WTC11 (cell line): ENCODE measurements around the gene ST6GALNAC2. TPM values are rescaled to one million over a fixed set of nuclear protein-coding genes. Genes with fewer than 3 reads are reported as not detected.

Experiments
- ATAC-seq: fragments of 200-7000 bp; cut with Tn5 transposase; 2 replicates; pipeline ENCODE4 v1.10.0; 2021; ENCODE audit warnings: mild to moderate bottlenecking, moderate library complexity
- CTCF ChIA-PET: fragments of 300-600 bp; sonication (Branson Sonifier 250); formaldehyde crosslinking; loops from one replicate; lab custom pipeline; 2021; ENCODE audit warnings: antibody characterized with exemption; lab: Charles Lee
- POLR2A ChIA-PET: fragments of 350-600 bp; sonication (Branson Sonifier 250); formaldehyde crosslinking; loops from one replicate; lab custom pipeline; 2021; ENCODE audit warnings: antibody characterized with exemption; lab: Charles Lee
- DNase-seq: peaks from one replicate; pipeline ENCODE4 v3.0.0; 2021; ENCODE audit warnings: low spot score
- H3K27ac Mint-ChIP-seq: 2 replicates; pipeline ENCODE4 v1.8.0; 2021; ENCODE audit warnings: mixed read lengths
- H3K27me3 Mint-ChIP-seq: 2 replicates; pipeline ENCODE4 v1.8.0; 2021; ENCODE audit warnings: low read depth, mild to moderate bottlenecking, moderate library complexity, mixed read lengths
- H3K36me3 Mint-ChIP-seq: 2 replicates; pipeline ENCODE4 v1.8.0; 2021; ENCODE audit warnings: mixed read lengths
- H3K4me1 Mint-ChIP-seq: 2 replicates; pipeline ENCODE4 v1.8.0; 2022; ENCODE audit warnings: mixed read lengths
- H3K4me3 Mint-ChIP-seq: 2 replicates; pipeline ENCODE4 v1.8.0; 2021; ENCODE audit warnings: mild to moderate bottlenecking, moderate library complexity, mixed read lengths
- H3K9me3 Mint-ChIP-seq: 2 replicates; pipeline ENCODE4 v1.8.0; 2021; ENCODE audit warnings: mixed read lengths
- ATF1 ChIP-seq: sonication (generic); formaldehyde crosslinking; IDR thresholded peaks from 2 replicates; pipeline ENCODE4 v1.8.1; 2023; ENCODE audit warnings: mild to moderate bottlenecking, moderate library complexity, missing genetic modification reagents
- CREM ChIP-seq: sonication (generic); formaldehyde crosslinking; IDR thresholded peaks from 2 replicates; pipeline ENCODE4 v1.8.1; 2022; ENCODE audit warnings: mild to moderate bottlenecking, missing genetic modification reagents, moderate library complexity
- EMX1 ChIP-seq: fragments of 250-450 bp; sonication (Bioruptor Pico); IDR thresholded peaks from 2 replicates; pipeline ENCODE4 v1.8.0; 2021; ENCODE audit warnings: mild to moderate bottlenecking
- ETV6 ChIP-seq: sonication (generic); formaldehyde crosslinking; IDR thresholded peaks from 2 replicates; pipeline ENCODE4 v1.8.1; 2022; ENCODE audit warnings: mild to moderate bottlenecking, missing genetic modification reagents
- GABPB1 ChIP-seq: sonication (generic); formaldehyde crosslinking; IDR thresholded peaks from 2 replicates; pipeline ENCODE4 v1.8.1; 2023; ENCODE audit warnings: mild to moderate bottlenecking, missing genetic modification reagents
- GRHL2 ChIP-seq: fragments of 250-450 bp; sonication (Bioruptor Pico); IDR thresholded peaks from 2 replicates; pipeline ENCODE4 v1.8.0; 2022; ENCODE audit warnings: mild to moderate bottlenecking, moderate library complexity; ENCODE audit not compliant: insufficient replicate concordance, severe bottlenecking
- HMGA2 ChIP-seq: fragments of 250-450 bp; sonication (Bioruptor Pico); IDR thresholded peaks from 2 replicates; pipeline ENCODE4 v1.4.0; 2021; ENCODE audit warnings: mild to moderate bottlenecking, moderate library complexity
- KAT7 ChIP-seq: sonication (generic); formaldehyde crosslinking; IDR thresholded peaks from 2 replicates; pipeline ENCODE4 v1.8.1; 2023; ENCODE audit warnings: missing genetic modification reagents, mild to moderate bottlenecking, borderline replicate concordance
- NFATC4 ChIP-seq: fragments of 250-450 bp; sonication (Bioruptor Pico); IDR thresholded peaks from 2 replicates; pipeline ENCODE4 v1.9.0; 2021; ENCODE audit warnings: mild to moderate bottlenecking
- NR3C1 ChIP-seq: sonication (generic); formaldehyde crosslinking; conservative IDR thresholded peaks from 2 replicates; pipeline ENCODE4 v1.8.1; 2023; ENCODE audit warnings: low read depth, mild to moderate bottlenecking, missing genetic modification reagents
- total RNA-seq: library from RNA; stranded (reverse); gene quantifications from 3 replicates; pipeline ENCODE4 v1.2.3, GENCODE V29; 2021
- TF ChIP-seq, protein P1 (sequence below): sonication (generic); formaldehyde crosslinking; IDR thresholded peaks from 2 replicates; pipeline ENCODE4 v1.8.1; 2023; ENCODE audit warnings: mild to moderate bottlenecking, missing genetic modification reagents
- TF ChIP-seq, protein P2 (sequence below): sonication (generic); formaldehyde crosslinking; IDR thresholded peaks from 2 replicates; pipeline ENCODE4 v1.8.1; 2023; ENCODE audit warnings: mild to moderate bottlenecking, moderate library complexity, missing genetic modification reagents
- TF ChIP-seq, protein P3 (sequence below): fragments of 200-600 bp; IDR thresholded peaks from 2 replicates; pipeline ENCODE4 v1.8.0; 2022; ENCODE audit warnings: antibody characterized with exemption
- TF ChIP-seq, protein P4 (sequence below): sonication (generic); formaldehyde crosslinking; conservative IDR thresholded peaks from 2 replicates; pipeline ENCODE4 v1.8.1; 2022; ENCODE audit warnings: mild to moderate bottlenecking, missing genetic modification reagents
- TF ChIP-seq, protein P5 (sequence below): sonication (generic); formaldehyde crosslinking; IDR thresholded peaks from 2 replicates; pipeline ENCODE4 v1.8.1; 2022; ENCODE audit warnings: low read depth, mild to moderate bottlenecking, moderate library complexity, missing genetic modification reagents, borderline replicate concordance

The ST6GALNAC2 gene
- total RNA-seq, 1 experiment from 2014 or later, result not detected

DNA sequence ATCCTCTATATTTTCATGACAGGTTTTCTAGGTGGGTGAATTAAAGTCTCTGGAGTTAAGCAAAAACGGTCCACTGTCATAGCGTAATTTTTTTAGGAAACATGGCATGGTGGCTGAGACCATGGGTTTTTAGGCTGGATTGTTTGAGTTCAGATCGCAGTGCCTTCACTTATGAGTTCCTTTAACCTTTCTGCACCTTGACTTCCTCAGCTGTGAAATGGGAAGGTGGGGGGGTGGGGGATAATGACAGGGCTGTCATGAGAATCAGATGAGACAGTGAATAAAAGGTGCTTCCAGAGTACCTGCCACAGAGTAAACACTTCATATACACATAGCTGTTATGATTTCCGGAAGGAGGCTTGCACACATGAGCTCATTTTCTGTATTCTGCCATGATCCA lies 34.0 kb downstream of the ST6GALNAC2 start (continued):
- TF ChIP-seq, protein P1, sequence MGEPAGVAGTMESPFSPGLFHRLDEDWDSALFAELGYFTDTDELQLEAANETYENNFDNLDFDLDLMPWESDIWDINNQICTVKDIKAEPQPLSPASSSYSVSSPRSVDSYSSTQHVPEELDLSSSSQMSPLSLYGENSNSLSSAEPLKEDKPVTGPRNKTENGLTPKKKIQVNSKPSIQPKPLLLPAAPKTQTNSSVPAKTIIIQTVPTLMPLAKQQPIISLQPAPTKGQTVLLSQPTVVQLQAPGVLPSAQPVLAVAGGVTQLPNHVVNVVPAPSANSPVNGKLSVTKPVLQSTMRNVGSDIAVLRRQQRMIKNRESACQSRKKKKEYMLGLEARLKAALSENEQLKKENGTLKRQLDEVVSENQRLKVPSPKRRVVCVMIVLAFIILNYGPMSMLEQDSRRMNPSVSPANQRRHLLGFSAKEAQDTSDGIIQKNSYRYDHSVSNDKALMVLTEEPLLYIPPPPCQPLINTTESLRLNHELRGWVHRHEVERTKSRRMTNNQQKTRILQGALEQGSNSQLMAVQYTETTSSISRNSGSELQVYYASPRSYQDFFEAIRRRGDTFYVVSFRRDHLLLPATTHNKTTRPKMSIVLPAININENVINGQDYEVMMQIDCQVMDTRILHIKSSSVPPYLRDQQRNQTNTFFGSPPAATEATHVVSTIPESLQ (CRISPR knock-in tag), result no peak
- TF ChIP-seq, all 79 proteins: peak for 0

DNA sequence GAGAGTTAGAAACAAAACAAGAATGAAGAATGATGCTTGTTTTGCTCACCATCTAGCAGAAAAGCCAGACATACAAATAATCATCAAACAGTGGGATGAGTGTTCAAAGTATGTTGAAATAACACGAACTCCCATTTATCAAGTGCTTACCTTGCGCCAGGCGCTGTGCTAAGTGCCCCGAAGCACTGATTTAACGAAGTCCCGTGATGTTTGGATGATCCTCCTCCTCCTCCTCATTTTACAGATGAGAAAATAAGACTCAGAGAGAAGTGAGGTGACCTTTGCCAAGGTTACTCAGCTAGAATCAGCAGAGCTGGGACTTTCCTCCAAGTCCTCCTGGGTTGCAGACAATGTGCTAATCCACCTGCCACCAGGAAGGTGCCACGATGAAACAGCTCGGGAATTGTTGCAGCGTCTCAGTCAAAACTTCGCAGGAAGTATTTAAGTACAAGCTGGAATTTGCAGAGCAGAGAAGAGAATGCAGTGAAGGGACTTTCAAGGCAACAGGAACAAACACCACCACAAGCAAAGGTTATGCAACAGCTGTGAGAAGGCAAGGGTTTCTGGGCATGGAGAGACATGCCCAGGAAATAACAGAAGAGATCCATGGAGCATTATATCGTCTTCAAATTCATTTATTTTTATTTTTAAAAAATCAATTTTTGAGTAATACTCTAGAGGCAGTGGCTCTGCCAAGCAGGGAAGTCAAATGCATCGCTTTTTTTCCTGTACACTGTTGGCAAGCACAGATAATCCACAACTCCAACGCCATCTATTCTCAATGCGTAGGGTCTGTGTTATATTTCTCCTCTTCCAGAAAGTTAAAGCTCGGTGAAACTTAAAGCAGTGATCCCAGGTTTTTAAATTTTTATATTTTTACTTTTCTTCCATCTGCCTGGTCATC lies 34.7 kb downstream of the ST6GALNAC2 start:
- Mint-ChIP-seq H3K4me3 (no peak overlapping the region), H3K36me3 (no peaks in the 10 kb centered on the region), H3K4me1 (peaks cover 17% of the 10 kb centered on the region), H3K9me3 (no peaks in the 10 kb centered on the region), H3K27me3 (no peaks in the 10 kb centered on the region), H3K27ac (peak overlapping the region; percentile 53)
- CTCF ChIA-PET, result interaction anchor here (1.4 to 3.5 kb wide), 7 partner anchors 11 to 153 kb away, joined by 4 to 34 read pairs (median 8); partner anchors contain the start of gene PRCD
- no peak for ATAC-seq
- POLR2A ChIA-PET, result interaction anchor here (1.6 kb wide), 1 partner anchor 16 kb away, joined by 3 read pairs; no protein-coding TSS in a partner anchor
- DNase-seq, result no peak
- TF ChIP-seq NFATC4 (CRISPR knock-in tag), result no peak
- no peak for TF ChIP-seq ETV6
- TF ChIP-seq KAT7 (CRISPR knock-in tag), result no peak
- no peak for TF ChIP-seq ATF1 (CRISPR knock-in tag)
- TF ChIP-seq CREM (CRISPR knock-in tag), result no peak
- TF ChIP-seq, protein P2, sequence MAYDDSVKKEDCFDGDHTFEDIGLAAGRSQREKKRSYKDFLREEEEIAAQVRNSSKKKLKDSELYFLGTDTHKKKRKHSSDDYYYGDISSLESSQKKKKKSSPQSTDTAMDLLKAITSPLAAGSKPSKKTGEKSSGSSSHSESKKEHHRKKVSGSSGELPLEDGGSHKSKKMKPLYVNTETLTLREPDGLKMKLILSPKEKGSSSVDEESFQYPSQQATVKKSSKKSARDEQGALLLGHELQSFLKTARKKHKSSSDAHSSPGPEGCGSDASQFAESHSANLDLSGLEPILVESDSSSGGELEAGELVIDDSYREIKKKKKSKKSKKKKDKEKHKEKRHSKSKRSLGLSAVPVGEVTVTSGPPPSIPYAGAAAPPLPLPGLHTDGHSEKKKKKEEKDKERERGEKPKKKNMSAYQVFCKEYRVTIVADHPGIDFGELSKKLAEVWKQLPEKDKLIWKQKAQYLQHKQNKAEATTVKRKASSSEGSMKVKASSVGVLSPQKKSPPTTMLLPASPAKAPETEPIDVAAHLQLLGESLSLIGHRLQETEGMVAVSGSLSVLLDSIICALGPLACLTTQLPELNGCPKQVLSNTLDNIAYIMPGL (CRISPR knock-in tag), result no peak
- peak; percentile 70 for TF ChIP-seq GABPB1
- no peak for TF ChIP-seq HMGA2 (CRISPR knock-in tag)
- TF ChIP-seq, all 79 proteins: peak for 1

DNA sequence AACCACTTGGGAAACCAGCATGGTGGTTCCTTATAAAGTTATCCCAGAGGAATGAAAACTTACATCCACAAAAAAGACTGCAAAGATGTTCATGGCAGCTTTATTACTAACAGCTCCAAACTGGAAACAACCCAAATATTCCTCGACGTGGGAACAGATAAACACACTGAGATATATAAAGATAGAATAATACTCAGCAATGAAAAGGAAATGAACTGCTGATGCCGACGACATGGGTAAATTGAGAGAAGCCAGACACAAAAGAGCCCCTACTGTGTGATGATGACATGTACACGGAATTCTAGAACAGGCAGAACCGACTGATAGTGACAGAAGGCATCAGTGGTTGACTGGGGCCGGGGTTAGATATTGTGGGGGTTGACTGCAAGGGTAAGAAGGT lies 36.1 kb downstream of the ST6GALNAC2 start:
- H3K9me3 Mint-ChIP-seq, result no peaks in the 10 kb centered on the region

More for the DNA sequence above, 36.1 kb downstream of the ST6GALNAC2 start:
- Mint-ChIP-seq H3K27me3 (no peaks in the 10 kb centered on the region), H3K36me3 (no peaks in the 10 kb centered on the region), H3K4me3 (no peak overlapping the region), H3K27ac (no peak overlapping the region), H3K4me1 (peaks cover 15% of the 10 kb centered on the region)
- no peak for DNase-seq
- POLR2A ChIA-PET, result no interaction called here
- TF ChIP-seq, protein P3, sequence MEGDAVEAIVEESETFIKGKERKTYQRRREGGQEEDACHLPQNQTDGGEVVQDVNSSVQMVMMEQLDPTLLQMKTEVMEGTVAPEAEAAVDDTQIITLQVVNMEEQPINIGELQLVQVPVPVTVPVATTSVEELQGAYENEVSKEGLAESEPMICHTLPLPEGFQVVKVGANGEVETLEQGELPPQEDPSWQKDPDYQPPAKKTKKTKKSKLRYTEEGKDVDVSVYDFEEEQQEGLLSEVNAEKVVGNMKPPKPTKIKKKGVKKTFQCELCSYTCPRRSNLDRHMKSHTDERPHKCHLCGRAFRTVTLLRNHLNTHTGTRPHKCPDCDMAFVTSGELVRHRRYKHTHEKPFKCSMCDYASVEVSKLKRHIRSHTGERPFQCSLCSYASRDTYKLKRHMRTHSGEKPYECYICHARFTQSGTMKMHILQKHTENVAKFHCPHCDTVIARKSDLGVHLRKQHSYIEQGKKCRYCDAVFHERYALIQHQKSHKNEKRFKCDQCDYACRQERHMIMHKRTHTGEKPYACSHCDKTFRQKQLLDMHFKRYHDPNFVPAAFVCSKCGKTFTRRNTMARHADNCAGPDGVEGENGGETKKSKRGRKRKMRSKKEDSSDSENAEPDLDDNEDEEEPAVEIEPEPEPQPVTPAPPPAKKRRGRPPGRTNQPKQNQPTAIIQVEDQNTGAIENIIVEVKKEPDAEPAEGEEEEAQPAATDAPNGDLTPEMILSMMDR, result no peak
- TF ChIP-seq, protein P4, sequence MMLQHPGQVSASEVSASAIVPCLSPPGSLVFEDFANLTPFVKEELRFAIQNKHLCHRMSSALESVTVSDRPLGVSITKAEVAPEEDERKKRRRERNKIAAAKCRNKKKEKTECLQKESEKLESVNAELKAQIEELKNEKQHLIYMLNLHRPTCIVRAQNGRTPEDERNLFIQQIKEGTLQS (CRISPR knock-in tag), result no peak
- TF ChIP-seq GRHL2 (CRISPR knock-in tag), result no peak
- TF ChIP-seq, protein P5, sequence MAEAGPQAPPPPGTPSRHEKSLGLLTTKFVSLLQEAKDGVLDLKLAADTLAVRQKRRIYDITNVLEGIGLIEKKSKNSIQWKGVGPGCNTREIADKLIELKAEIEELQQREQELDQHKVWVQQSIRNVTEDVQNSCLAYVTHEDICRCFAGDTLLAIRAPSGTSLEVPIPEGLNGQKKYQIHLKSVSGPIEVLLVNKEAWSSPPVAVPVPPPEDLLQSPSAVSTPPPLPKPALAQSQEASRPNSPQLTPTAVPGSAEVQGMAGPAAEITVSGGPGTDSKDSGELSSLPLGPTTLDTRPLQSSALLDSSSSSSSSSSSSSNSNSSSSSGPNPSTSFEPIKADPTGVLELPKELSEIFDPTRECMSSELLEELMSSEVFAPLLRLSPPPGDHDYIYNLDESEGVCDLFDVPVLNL (CRISPR knock-in tag), result no peak
- no peak for TF ChIP-seq KAT7 (CRISPR knock-in tag)
- no peak for TF ChIP-seq EMX1 (CRISPR knock-in tag)
- TF ChIP-seq NR3C1 (CRISPR knock-in tag), result no peak
- TF ChIP-seq, all 79 proteins: peak for 0
- no peak for ATAC-seq
- CTCF ChIA-PET, result interaction anchor here (1.2 to 1.6 kb wide), 2 partner anchors 26 to 152 kb away, joined by 3 to 10 read pairs; no protein-coding TSS in a partner anchor
